Measurements from ENCODE around the gene GPR180.

The GPR180 gene

GRCh38 chr13:94617389-94618000 is 15.8 kb downstream of the GPR180 start:
- H3K4ac ChIP-seq (ENCODE audit: low read length): no peak overlapping the region
- no peak overlapping the region for H4K91ac ChIP-seq (ENCODE audit: low read depth, low read length, poor library complexity)
- H3K27me3 ChIP-seq (ENCODE audit: control insufficient read depth in 3 of 3, insufficient read depth in 3 of 3, low read depth in 1 of 3, low read length in 3 of 3): no peaks in the 10 kb centered on the region
- H2AFZ ChIP-seq (ENCODE audit: low read length): no peak overlapping the region
- no peak overlapping the region for H3K9ac ChIP-seq (ENCODE audit: low read depth, low read length, poor library complexity)
- H3K4me3 ChIP-seq (ENCODE audit: low read length in 2 of 2): no peak overlapping the region
- H3K9me3 ChIP-seq (replicated peaks in 1 of 2; ENCODE audit: control insufficient read depth in 2 of 2, insufficient read depth in 1 of 2, low read depth in 1 of 2, low read length in 2 of 2): no peaks in the 10 kb centered on the region
- peak; percentile 35 for DNase-seq (ENCODE audit: low spot score)
- H2BK5ac ChIP-seq (ENCODE audit: low read length): no peak overlapping the region
- H2BK15ac ChIP-seq (ENCODE audit: low read length): no peak overlapping the region
- WGBS, 2 donors (ENCODE audit: extremely low coverage in 2 of 2, insufficient read length in 2 of 2, insufficient replicate concordance in 1 of 2): no CpG with 5 or more reads among the region's 4 CpGs
- H2BK120ac ChIP-seq (ENCODE audit: low read depth, low read length): no peak overlapping the region
- peaks cover 0 to 76% of the 10 kb centered on the region in 2 donors for H3K36me3 ChIP-seq (replicated peaks in 1 of 2; ENCODE audit: control insufficient read depth in 2 of 2, insufficient read depth in 2 of 2, low read length in 2 of 2)
- no peak overlapping the region for H2BK12ac ChIP-seq (ENCODE audit: low read length)
- no peak overlapping the region for H3K14ac ChIP-seq (ENCODE audit: low read length)
- no peaks in the 10 kb centered on the region for H3K79me1 ChIP-seq (ENCODE audit: low read depth, low read length)
- H3K4me1 ChIP-seq (ENCODE audit: control insufficient read depth in 2 of 2, insufficient read depth in 1 of 2, low read depth in 1 of 2, low read length in 2 of 2): peaks cover 0 to 2% of the 10 kb centered on the region in 2 donors
- H3K27ac ChIP-seq (replicated peaks; ENCODE audit: low read length): no peak overlapping the region
- no peak overlapping the region for H3K23ac ChIP-seq (ENCODE audit: low read depth, low read length, poor library complexity)
- H3K4me2 ChIP-seq (ENCODE audit: insufficient read depth, low read length, poor library complexity, severe bottlenecking): no peak overlapping the region
- H4K8ac ChIP-seq (ENCODE audit: low read depth, low read length): no peak overlapping the region
- H2AK5ac ChIP-seq (ENCODE audit: low read depth, low read length): no peak overlapping the region
- no peak overlapping the region for H3K18ac ChIP-seq (ENCODE audit: low read length)

DNA sequence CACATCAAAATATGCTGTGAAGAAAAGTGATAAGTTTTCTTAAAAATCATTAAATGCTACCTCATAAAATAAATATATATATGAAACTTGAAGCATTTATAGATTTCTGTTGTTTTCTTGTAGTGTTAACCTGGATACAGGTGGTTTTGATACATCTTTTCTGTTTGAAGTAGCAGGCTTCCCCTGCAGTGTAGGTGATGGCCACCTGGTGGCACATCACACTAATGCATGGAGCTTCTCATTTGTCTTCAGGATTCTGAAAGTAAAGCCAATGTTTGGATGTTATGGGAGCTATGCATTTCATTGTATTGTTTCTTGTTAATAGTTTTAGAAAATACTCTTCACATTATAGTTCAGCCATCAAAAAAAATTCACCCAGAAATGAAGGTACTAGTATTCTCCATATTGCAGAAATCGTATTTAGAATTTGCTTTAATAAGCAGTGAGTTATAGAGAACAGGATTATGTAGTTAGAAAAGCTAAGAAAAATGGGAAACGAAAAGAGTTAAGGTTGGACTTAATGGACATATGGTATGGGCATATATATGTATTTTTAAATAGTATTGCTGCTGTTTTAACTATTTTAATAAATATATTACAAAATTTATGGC is 18.7 kb downstream of the GPR180 start:
- peak; percentile 33 for DNase-seq (ENCODE audit: low spot score)
- no peak overlapping the region for H2AK5ac ChIP-seq (ENCODE audit: low read depth, low read length)
- H3K4me3 ChIP-seq (ENCODE audit: low read length in 2 of 2): no peak overlapping the region
- no peak overlapping the region for H2AFZ ChIP-seq (ENCODE audit: low read length)
- H3K4me2 ChIP-seq (ENCODE audit: insufficient read depth, low read length, poor library complexity, severe bottlenecking): no peak overlapping the region
- no peaks in the 10 kb centered on the region for H3K79me1 ChIP-seq (ENCODE audit: low read depth, low read length)
- WGBS, 2 donors (ENCODE audit: extremely low coverage in 2 of 2, insufficient read length in 2 of 2, insufficient replicate concordance in 1 of 2): no CpG with 5 or more reads among the region's 2 CpGs
- no peak overlapping the region for H4K91ac ChIP-seq (ENCODE audit: low read depth, low read length, poor library complexity)
- peaks cover 2 to 78% of the 10 kb centered on the region in 2 donors for H3K36me3 ChIP-seq (replicated peaks in 1 of 2; ENCODE audit: control insufficient read depth in 2 of 2, insufficient read depth in 2 of 2, low read length in 2 of 2)
- no peak overlapping the region for H3K27ac ChIP-seq (replicated peaks; ENCODE audit: low read length)
- H4K8ac ChIP-seq (ENCODE audit: low read depth, low read length): no peak overlapping the region
- H2BK120ac ChIP-seq (ENCODE audit: low read depth, low read length): no peak overlapping the region
- H2BK12ac ChIP-seq (ENCODE audit: low read length): no peak overlapping the region
- H3K14ac ChIP-seq (ENCODE audit: low read length): no peak overlapping the region
- H3K18ac ChIP-seq (ENCODE audit: low read length): no peak overlapping the region
- H3K27me3 ChIP-seq (ENCODE audit: control insufficient read depth in 3 of 3, insufficient read depth in 3 of 3, low read depth in 1 of 3, low read length in 3 of 3): no peaks in the 10 kb centered on the region
- no peak overlapping the region for H3K9ac ChIP-seq (ENCODE audit: low read depth, low read length, poor library complexity)
- H2BK5ac ChIP-seq (ENCODE audit: low read length): no peak overlapping the region
- no peak overlapping the region for H3K23ac ChIP-seq (ENCODE audit: low read depth, low read length, poor library complexity)
- H3K9me3 ChIP-seq (replicated peaks in 1 of 2; ENCODE audit: control insufficient read depth in 2 of 2, insufficient read depth in 1 of 2, low read depth in 1 of 2, low read length in 2 of 2): no peaks in the 10 kb centered on the region
- H3K4ac ChIP-seq (ENCODE audit: low read length): no peak overlapping the region
- H2BK15ac ChIP-seq (ENCODE audit: low read length): no peak overlapping the region
- H3K4me1 ChIP-seq (ENCODE audit: control insufficient read depth in 2 of 2, insufficient read depth in 1 of 2, low read depth in 1 of 2, low read length in 2 of 2): peaks cover 0 to 2% of the 10 kb centered on the region in 2 donors

DNA sequence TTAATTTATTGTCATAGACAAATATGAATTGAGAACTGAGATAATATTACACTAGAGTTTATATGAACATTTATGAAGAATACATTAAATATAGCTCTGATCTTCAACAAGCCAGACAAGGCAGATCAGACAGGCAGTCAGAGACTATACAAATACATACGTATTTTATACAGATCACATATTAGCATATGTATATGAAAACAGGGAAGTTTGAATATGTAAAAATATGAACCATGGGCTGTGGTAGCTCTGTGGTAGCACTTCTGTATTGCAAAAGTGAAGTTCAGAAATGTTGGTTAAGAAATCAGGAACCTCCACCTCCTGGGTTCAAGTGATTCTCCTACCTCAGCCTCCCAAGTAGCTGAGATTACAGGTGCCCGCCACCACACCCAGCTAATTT is 20.7 kb downstream of the GPR180 start:
- Histone ChIP-seq H3K4ac (ENCODE audit: low read length) (no peak overlapping the region), H3K4me3 (ENCODE audit: low read length in 2 of 2) (no peak overlapping the region), H2BK12ac (ENCODE audit: low read length) (no peak overlapping the region), H2BK5ac (ENCODE audit: low read length) (no peak overlapping the region), H3K9ac (ENCODE audit: low read depth, low read length, poor library complexity) (no peak overlapping the region), H3K27me3 (ENCODE audit: control insufficient read depth in 3 of 3, insufficient read depth in 3 of 3, low read depth in 1 of 3, low read length in 3 of 3) (no peaks in the 10 kb centered on the region), H3K9me3 (replicated peaks in 1 of 2; ENCODE audit: control insufficient read depth in 2 of 2, insufficient read depth in 1 of 2, low read depth in 1 of 2, low read length in 2 of 2) (no peaks in the 10 kb centered on the region), H2AK5ac (ENCODE audit: low read depth, low read length) (no peak overlapping the region), H3K36me3 (replicated peaks in 1 of 2; ENCODE audit: control insufficient read depth in 2 of 2, insufficient read depth in 2 of 2, low read length in 2 of 2) (peaks cover 2 to 86% of the 10 kb centered on the region in 2 donors), H2BK120ac (ENCODE audit: low read depth, low read length) (no peak overlapping the region), H3K23ac (ENCODE audit: low read depth, low read length, poor library complexity) (no peak overlapping the region), H2BK15ac (ENCODE audit: low read length) (no peak overlapping the region), H4K8ac (ENCODE audit: low read depth, low read length) (no peak overlapping the region), H3K79me1 (ENCODE audit: low read depth, low read length) (no peaks in the 10 kb centered on the region), H3K4me2 (ENCODE audit: insufficient read depth, low read length, poor library complexity, severe bottlenecking) (no peak overlapping the region), H3K4me1 (ENCODE audit: control insufficient read depth in 2 of 2, insufficient read depth in 1 of 2, low read depth in 1 of 2, low read length in 2 of 2) (peaks cover 3 to 9% of the 10 kb centered on the region in 2 donors), H3K27ac (replicated peaks; ENCODE audit: low read length) (no peak overlapping the region), H4K91ac (ENCODE audit: low read depth, low read length, poor library complexity) (no peak overlapping the region), H3K14ac (ENCODE audit: low read length) (no peak overlapping the region), H2AFZ (ENCODE audit: low read length) (no peak overlapping the region), H3K18ac (ENCODE audit: low read length) (no peak overlapping the region)
- no peak for DNase-seq (ENCODE audit: low spot score)
- WGBS, 2 donors (ENCODE audit: extremely low coverage in 2 of 2, insufficient read length in 2 of 2, insufficient replicate concordance in 1 of 2): no CpG with 5 or more reads among the region's 2 CpGs

DNA sequence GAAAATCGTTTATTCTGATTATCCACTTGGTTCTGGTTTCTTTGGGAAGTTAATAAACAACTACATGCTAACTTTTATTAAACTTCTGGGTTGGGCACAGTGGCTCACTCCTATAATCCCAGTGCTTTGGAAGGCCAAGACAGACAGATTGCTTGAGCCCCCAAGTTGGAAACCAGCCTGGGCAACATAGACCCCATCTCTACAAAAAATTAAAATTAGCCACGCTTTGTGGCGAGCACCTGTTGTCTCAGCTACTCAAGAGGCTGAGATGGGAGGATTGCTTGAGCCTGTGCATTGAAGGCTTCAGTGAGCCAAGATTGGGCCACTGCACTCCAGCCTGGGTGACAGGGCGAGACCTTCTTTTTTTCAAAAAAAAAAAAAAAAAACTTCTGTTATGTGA is 21.7 kb downstream of the GPR180 start:
- Histone ChIP-seq H3K36me3 (replicated peaks in 1 of 2; ENCODE audit: control insufficient read depth in 2 of 2, insufficient read depth in 2 of 2, low read length in 2 of 2) (peaks cover 2 to 94% of the 10 kb centered on the region in 2 donors), H2AFZ (ENCODE audit: low read length) (no peak overlapping the region), H3K27ac (replicated peaks; ENCODE audit: low read length) (no peak overlapping the region)

More for the DNA sequence above, 21.7 kb downstream of the GPR180 start:
- no peak overlapping the region for H3K4ac ChIP-seq (ENCODE audit: low read length)
- no peak overlapping the region for H2AK5ac ChIP-seq (ENCODE audit: low read depth, low read length)
- no peak overlapping the region for H3K4me3 ChIP-seq (ENCODE audit: low read length in 2 of 2)
- H3K9me3 ChIP-seq (replicated peaks in 1 of 2; ENCODE audit: control insufficient read depth in 2 of 2, insufficient read depth in 1 of 2, low read depth in 1 of 2, low read length in 2 of 2): no peaks in the 10 kb centered on the region
- H2BK5ac ChIP-seq (ENCODE audit: low read length): no peak overlapping the region
- H4K91ac ChIP-seq (ENCODE audit: low read depth, low read length, poor library complexity): no peak overlapping the region
- H3K27me3 ChIP-seq (ENCODE audit: control insufficient read depth in 3 of 3, insufficient read depth in 3 of 3, low read depth in 1 of 3, low read length in 3 of 3): no peaks in the 10 kb centered on the region
- H2BK12ac ChIP-seq (ENCODE audit: low read length): no peak overlapping the region
- H2BK15ac ChIP-seq (ENCODE audit: low read length): no peak overlapping the region
- DNase-seq (ENCODE audit: low spot score): no peak
- no peak overlapping the region for H3K23ac ChIP-seq (ENCODE audit: low read depth, low read length, poor library complexity)
- no peaks in the 10 kb centered on the region for H3K79me1 ChIP-seq (ENCODE audit: low read depth, low read length)
- peaks cover 3 to 9% of the 10 kb centered on the region in 2 donors for H3K4me1 ChIP-seq (ENCODE audit: control insufficient read depth in 2 of 2, insufficient read depth in 1 of 2, low read depth in 1 of 2, low read length in 2 of 2)
- H3K18ac ChIP-seq (ENCODE audit: low read length): no peak overlapping the region
- H3K14ac ChIP-seq (ENCODE audit: low read length): no peak overlapping the region
- no CpG with 5 or more reads among the region's 4 CpGs for WGBS, 2 donors (ENCODE audit: extremely low coverage in 2 of 2, insufficient read length in 2 of 2, insufficient replicate concordance in 1 of 2)
- H3K9ac ChIP-seq (ENCODE audit: low read depth, low read length, poor library complexity): no peak overlapping the region
- no peak overlapping the region for H3K4me2 ChIP-seq (ENCODE audit: insufficient read depth, low read length, poor library complexity, severe bottlenecking)
- H4K8ac ChIP-seq (ENCODE audit: low read depth, low read length): no peak overlapping the region
- H2BK120ac ChIP-seq (ENCODE audit: low read depth, low read length): no peak overlapping the region

Measured in neuronal stem cell (in vitro differentiated cells).